ENCODE measurements around the gene STOM. TPM values are rescaled to one million over a fixed set of nuclear protein-coding genes. Genes with fewer than 3 reads are reported as not detected.

The STOM gene
- total RNA-seq, 1 experiment from 2014 or later: 22.4 TPM

DNA sequence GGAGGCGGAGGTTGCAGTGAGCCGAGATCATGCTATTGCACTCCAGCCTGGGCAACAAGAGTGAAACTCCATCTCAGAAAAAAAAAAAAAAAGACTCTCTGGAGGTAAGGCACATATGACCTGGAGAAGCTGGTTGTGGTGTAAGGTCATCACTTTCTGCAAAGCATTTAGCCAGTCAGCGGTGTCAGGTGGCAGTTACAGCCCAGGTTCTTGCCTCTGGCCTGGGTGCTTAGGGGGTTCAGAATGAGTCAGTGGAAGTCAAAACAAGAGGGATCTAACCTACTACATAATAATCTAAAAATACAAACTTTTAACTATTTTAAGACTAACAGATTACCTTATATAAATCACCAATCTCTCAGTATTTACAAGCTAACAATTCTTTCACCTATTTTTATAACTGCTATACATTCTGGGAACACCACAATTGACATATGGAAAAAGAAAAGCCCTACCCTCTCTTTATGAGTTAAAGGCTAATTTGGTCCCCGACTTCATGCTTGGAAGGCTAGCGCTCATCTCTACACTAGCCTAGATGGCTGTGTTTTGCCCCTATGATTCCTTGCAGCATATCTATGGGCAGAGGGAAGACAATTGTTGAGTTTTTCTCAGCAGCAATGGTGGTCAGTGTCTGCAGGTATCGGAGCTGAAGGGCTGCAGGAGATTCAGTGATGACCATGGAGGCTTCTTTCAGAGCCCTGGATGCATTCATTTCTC is 29.2 kb downstream of the STOM start (continued):
- no peak for TF ChIP-seq REST (IDR thresholded peaks at IDR 0.05; ENCODE audit: low read depth)
- no peak for TF ChIP-seq TCF7L2 (IDR thresholded peaks at IDR 0.05; ENCODE audit: borderline replicate concordance, extremely low read depth, insufficient read depth, insufficient read length)
- TF ChIP-seq EZH2phosphoT487 (IDR thresholded peaks at IDR 0.05; ENCODE audit: borderline replicate concordance): no peak

DNA sequence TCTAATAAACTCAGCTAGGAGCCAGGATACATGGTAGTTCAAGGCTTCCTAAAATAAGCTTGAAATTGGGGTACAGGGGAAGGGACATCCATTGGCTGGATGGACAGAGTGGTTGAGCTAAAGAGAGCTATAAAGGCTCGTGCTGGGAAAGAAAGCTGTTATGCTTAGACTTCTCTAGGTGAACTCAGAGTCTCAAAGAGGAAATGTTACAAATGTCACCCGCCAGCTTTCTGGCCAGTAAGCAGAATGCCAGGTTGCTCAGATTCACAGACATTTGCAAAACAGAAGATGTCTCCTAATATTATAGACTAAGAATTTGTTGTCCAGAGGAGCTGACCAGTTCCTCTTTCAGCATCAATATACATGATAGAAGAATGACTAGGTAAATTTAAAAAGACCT is 30.6 kb downstream of the STOM start:
- Histone ChIP-seq H3K9me3 (ENCODE audit: control insufficient read depth in 1 of 2, insufficient read depth in 1 of 2, low read depth in 1 of 2, low read length in 2 of 2) (no peaks in the 10 kb centered on the region), H4K20me1 (ENCODE audit: insufficient read depth) (no peaks in the 10 kb centered on the region), H3K27ac (ENCODE audit: low read depth, low read length) (no peak overlapping the region), H3K36me3 (ENCODE audit: control insufficient read depth in 1 of 2, insufficient read depth in 2 of 2, low read length in 2 of 2) (no peaks in the 10 kb centered on the region), H3K27me3 (ENCODE audit: insufficient read depth, low read length) (no peaks in the 10 kb centered on the region), H3K79me2 (ENCODE audit: insufficient read depth, low read length) (no peaks in the 10 kb centered on the region), H3K4me1 (ENCODE audit: control insufficient read depth in 1 of 2, insufficient read depth in 2 of 2, low read length in 2 of 2) (no peaks in the 10 kb centered on the region), H3K4me2 (ENCODE audit: low read length) (no peak overlapping the region), H3K4me3 (replicated peaks in 1 of 2; ENCODE audit: low read depth in 1 of 2, low read length in 2 of 2) (no peak overlapping the region), H3K9ac (ENCODE audit: low read length) (no peak overlapping the region), H2AFZ (ENCODE audit: low read depth, low read length, poor library complexity, severe bottlenecking) (no peak overlapping the region), H3K9me2 (ENCODE audit: insufficient read depth) (no peaks in the 10 kb centered on the region)
- intact Hi-C loops (cut with micrococcal nuclease): no loop called here
- TF ChIP-seq, protein P1, sequence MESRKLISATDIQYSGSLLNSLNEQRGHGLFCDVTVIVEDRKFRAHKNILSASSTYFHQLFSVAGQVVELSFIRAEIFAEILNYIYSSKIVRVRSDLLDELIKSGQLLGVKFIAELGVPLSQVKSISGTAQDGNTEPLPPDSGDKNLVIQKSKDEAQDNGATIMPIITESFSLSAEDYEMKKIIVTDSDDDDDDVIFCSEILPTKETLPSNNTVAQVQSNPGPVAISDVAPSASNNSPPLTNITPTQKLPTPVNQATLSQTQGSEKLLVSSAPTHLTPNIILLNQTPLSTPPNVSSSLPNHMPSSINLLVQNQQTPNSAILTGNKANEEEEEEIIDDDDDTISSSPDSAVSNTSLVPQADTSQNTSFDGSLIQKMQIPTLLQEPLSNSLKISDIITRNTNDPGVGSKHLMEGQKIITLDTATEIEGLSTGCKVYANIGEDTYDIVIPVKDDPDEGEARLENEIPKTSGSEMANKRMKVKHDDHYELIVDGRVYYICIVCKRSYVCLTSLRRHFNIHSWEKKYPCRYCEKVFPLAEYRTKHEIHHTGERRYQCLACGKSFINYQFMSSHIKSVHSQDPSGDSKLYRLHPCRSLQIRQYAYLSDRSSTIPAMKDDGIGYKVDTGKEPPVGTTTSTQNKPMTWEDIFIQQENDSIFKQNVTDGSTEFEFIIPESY (IDR thresholded peaks at IDR 0.05; ENCODE audit: extremely low read depth, insufficient replicate concordance, low read length): no peak
- TF ChIP-seq CTCF (IDR thresholded peaks at IDR 0.05 in 2 of 3, conservative IDR thresholded peaks at IDR 0.05 in 1 of 3; ENCODE audit: borderline replicate concordance in 1 of 3, insufficient read depth in 1 of 3, low read depth in 2 of 3, low read length in 2 of 3) (no peak), RAD21 (IDR thresholded peaks at IDR 0.05; ENCODE audit: low read depth) (no peak), POLR2A (IDR thresholded peaks at IDR 0.05; ENCODE audit: borderline replicate concordance, extremely low read depth, insufficient read depth, insufficient read length) (no peak), POLR2AphosphoS5 (IDR thresholded peaks at IDR 0.05; ENCODE audit: low read depth, low read length) (no peak), CBX3 (IDR thresholded peaks at IDR 0.05; ENCODE audit: low read depth) (no peak), ELF1 (IDR thresholded peaks at IDR 0.05; ENCODE audit: borderline replicate concordance, low read depth) (no peak), YY1 (IDR thresholded peaks at IDR 0.05; ENCODE audit: extremely low read depth, insufficient replicate concordance, low read depth, low read length) (no peak), JUND (IDR thresholded peaks at IDR 0.05) (no peak), ATF3 (IDR thresholded peaks at IDR 0.05) (no peak), FOSL1 (IDR thresholded peaks at IDR 0.05; ENCODE audit: low read depth) (no peak)
- ChIA-PET POLR2A (no interaction called here), RAD21 (ENCODE audit: low non-redundant PET in 1 of 2, low total read pairs in 2 of 2, uncharacterized antibody in 2 of 2, unreplicated experiment in 2 of 2) (no interaction called here), CTCF (interaction anchor here (0.6 to 1.7 kb wide), 2 partner anchors 19 to 217 kb away, joined by 3 to 9 read pairs; no protein-coding TSS in a partner anchor)
- DNase-seq (ENCODE audit: low read depth, low spot score) (no peak), ATAC-seq (no peak)
- no TSS peak for BruUV-seq (replicated peaks)

All from HCT116 (cell line).